Ectodermal cell (in vitro differentiated cells): Measurements from ENCODE around the gene NTHL1.

Source experiments
- H3K27ac ChIP-seq: 2 replicates; pipeline ENCODE4 v1.7.0; 2013; ENCODE audit warnings: mild to moderate bottlenecking, low read depth, low read length; ENCODE audit not compliant: insufficient read depth, poor library complexity, severe bottlenecking
- H3K27me3 ChIP-seq: 2 replicates; pipeline ENCODE4 v1.7.0; 2013; ENCODE audit warnings: mild to moderate bottlenecking, low read length; ENCODE audit not compliant: insufficient read depth, control insufficient read depth, poor library complexity, severe bottlenecking
- H3K36me3 ChIP-seq: one replicate; pipeline ENCODE4 v1.7.0; 2013; ENCODE audit warnings: low read length; ENCODE audit not compliant: control insufficient read depth, insufficient read depth
- H3K4me1 ChIP-seq: one replicate; pipeline ENCODE4 v1.7.0; 2013; ENCODE audit warnings: low read length; ENCODE audit not compliant: control insufficient read depth, insufficient read depth
- H3K4me3 ChIP-seq: 2 replicates; pipeline ENCODE4 v1.7.0; 2013; ENCODE audit warnings: low read depth, low read length, control low read depth; ENCODE audit not compliant: insufficient read depth
- H3K9me3 ChIP-seq: 2 replicates; pipeline ENCODE4 v1.7.0; 2013; ENCODE audit warnings: mild to moderate bottlenecking, low read length, moderate library complexity; ENCODE audit not compliant: control insufficient read depth
- WGBS, 2 experiments: methylation state at CpG; one replicate each; pipeline ENCODE4 v1.1.7; 2013; ENCODE audit warnings: missing lambda C conversion rate in 2 of 2; 5-methylcytosine and 5-hydroxymethylcytosine counted together

NTHL1 gene

DNA sequence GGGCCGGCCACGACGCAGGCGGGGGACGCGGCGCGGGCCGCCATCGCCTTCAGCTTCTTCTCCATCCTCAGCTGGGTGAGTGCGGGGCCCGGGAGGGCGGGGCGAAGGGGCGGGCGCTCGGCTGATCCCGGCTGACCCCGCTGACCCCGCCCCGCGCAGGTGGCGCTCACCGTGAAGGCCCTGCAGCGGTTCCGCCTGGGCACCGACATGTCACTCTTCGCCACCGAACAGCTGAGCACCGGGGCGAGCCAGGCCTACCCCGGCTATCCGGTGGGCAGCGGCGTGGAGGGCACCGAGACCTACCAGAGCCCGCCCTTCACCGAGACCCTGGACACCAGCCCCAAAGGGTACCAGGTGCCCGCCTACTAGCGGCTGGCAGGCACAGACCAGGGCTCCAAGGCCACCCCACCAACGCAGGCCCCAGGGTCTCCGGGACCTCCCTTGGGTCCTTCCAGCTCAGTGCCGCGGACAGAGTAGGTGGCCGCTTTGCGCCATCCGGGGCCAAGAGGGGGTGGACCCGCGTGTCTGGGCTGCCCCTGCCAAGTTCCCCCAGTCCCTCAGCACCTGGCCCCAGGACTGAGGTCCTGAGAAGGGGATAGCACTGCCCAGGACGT is 54.8 kb downstream of the NTHL1 start:
- no peak overlapping the region for H3K27ac ChIP-seq
- no peak overlapping the region for H3K4me3 ChIP-seq
- H3K9me3 ChIP-seq, result no peaks in the 10 kb centered on the region
- peaks cover 49% of the 10 kb centered on the region for H3K27me3 ChIP-seq
- H3K36me3 ChIP-seq, result no peaks in the 10 kb centered on the region
- 84 to 86% methylated on average over 50 of the region's 50 CpGs for WGBS, 2 experiments
- H3K4me1 ChIP-seq, result peaks cover 15% of the 10 kb centered on the region

DNA sequence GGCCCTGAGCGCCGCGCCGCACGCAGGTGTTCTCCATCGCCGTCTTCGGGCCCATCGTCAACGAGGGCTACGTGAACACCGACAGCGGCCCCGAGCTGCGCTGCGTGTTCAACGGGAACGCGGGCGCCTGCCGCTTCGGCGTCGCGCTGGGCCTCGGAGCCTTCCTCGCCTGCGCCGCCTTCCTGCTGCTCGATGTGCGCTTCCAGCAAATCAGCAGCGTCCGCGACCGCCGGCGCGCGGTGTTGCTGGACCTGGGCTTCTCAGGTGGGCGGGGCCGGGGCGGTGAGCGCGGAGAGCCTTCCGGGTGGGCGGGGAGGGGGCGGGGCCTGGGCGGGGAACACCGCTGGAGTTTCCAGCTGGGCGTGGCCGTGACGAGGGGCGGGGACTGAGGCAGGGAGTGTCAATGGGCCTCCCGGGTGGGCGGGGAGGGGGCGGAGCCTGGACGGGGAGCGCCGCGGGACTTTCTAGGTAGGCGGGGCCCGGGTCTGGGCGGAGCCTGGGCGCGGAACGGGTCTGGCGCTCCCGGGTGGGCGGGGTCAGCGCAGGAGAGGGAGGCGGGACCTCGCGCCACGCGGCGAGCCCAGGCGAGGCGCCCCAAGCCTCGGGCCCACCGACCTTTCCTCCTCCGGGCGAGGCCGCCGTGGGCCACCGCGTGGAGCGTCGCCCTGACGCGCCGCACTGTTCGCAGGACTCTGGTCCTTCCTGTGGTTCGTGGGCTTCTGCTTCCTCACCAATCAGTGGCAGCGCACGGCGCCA is 55.5 kb downstream of the NTHL1 start:
- Histone ChIP-seq H3K27ac (no peak overlapping the region), H3K4me3 (peak overlapping the region; percentile 10), H3K36me3 (peaks cover under 1% of the 10 kb centered on the region), H3K9me3 (no peaks in the 10 kb centered on the region), H3K4me1 (peaks cover 15% of the 10 kb centered on the region), H3K27me3 (peaks cover 49% of the 10 kb centered on the region)
- 15 to 16% methylated on average over 96 of the region's 96 CpGs for WGBS, 2 experiments

DNA sequence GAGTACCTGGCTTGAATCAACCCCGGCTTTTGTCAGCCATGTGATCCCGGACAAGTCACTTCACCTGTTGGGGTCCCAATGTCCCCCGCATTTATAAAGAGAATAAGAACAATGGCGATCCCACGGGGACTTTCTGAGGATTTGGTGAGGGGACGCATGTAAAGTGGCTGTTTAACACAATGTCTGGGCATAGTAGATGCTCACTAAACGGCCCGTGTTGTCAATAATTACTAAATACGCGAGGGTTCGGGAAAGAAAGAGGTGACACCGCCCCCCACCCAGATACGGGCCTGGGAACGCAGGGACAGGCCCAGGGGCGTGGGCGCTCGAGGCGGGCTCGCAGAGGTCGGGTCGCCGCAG is 56.1 kb downstream of the NTHL1 start:
- Histone ChIP-seq H3K27ac (no peak overlapping the region), H3K4me3 (peak overlapping the region; percentile 10), H3K27me3 (peaks cover 49% of the 10 kb centered on the region), H3K36me3 (peaks cover 6% of the 10 kb centered on the region), H3K9me3 (no peaks in the 10 kb centered on the region), H3K4me1 (peaks cover 15% of the 10 kb centered on the region)
- 23 to 24% methylated on average over 22 of the region's 22 CpGs for WGBS, 2 experiments

DNA sequence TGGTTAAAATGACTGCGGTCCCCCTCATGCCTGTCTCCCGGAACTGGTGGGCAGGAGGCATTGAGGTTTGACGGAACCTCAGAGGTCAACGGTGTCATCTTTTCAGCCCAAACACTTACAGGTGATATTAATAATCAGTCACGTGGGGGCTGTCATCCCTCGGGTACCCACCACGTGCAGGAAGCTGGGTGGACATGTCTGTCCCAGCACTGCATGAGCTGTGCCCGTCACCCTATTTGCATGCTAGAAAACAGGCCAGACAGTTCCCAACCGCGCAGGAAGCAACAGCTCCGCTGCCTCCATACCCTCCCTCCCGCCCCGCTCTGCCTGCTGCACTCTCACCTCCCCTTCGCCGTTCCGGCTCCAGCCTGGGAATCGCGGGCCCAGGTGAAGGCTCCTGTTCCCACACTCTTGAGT is 56.5 kb downstream of the NTHL1 start:
- WGBS, 2 experiments, result 15% methylated on average over 18 of the region's 18 CpGs
- Histone ChIP-seq H3K9me3 (no peaks in the 10 kb centered on the region), H3K27ac (no peak overlapping the region), H3K36me3 (peaks cover 10% of the 10 kb centered on the region), H3K4me3 (peak overlapping the region; percentile 42), H3K27me3 (peaks cover 49% of the 10 kb centered on the region), H3K4me1 (peaks cover 15% of the 10 kb centered on the region)

DNA sequence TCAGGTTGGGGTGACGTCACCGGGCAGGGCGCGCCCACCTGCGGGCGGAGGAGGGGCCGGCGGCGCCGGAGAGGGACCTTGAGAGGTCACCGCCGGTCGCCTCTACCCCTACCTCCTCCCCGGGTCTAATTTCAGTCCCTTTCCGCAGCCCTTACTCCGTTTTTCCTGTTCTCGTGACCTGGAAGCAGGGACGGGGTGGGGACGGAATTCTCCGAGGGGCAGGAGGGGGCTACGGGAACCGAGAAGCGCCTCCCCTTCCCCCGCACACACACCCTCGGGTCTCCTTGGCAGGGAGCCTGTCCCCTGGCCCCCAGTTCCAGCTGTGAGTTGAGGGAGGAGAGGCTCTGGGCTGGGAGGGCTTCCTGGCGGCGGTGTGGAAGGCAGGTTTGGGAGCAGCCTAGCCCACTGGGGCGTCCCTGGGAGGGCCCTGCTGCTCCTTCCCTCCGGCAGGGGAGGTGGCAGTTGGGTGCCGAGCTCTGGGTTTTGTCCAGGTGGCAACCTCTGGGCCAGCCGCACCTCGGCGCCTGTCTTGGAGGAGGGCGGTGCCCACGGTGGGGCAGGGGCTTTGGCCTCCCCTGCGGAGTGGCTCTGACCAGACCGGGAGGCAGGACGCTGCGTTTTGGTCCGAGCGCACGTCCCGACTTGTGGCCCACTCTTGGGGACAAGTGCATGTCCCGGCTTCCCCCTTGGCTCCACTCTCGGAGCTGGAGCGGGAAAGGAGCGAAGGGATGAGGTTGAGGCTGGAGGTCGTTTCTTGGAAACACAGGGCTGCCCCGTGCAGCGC is 57.1 kb downstream of the NTHL1 start:
- H3K9me3 ChIP-seq, result no peaks in the 10 kb centered on the region
- no peak overlapping the region for H3K27ac ChIP-seq
- H3K36me3 ChIP-seq, result peaks cover 16% of the 10 kb centered on the region
- H3K27me3 ChIP-seq, result peaks cover 49% of the 10 kb centered on the region
- H3K4me1 ChIP-seq, result peaks cover 15% of the 10 kb centered on the region
- peak overlapping the region; percentile 42 for H3K4me3 ChIP-seq
- 2% methylated on average over 50 of the region's 50 CpGs for WGBS, 2 experiments

DNA sequence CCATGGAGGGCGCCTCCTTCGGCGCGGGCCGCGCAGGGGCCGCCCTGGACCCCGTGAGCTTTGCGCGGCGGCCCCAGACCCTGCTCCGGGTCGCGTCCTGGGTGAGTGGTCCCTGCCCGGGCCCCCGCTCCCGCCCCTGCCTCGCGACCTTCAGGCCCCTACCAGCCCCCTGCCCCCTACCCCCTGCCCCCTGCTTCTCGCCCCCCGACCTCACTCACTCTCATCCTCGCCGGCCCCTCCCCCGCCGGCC is 57.6 kb downstream of the NTHL1 start:
- H3K4me3 ChIP-seq, result peak overlapping the region; percentile 42
- peaks cover 15% of the 10 kb centered on the region for H3K4me1 ChIP-seq
- WGBS, 2 experiments, result 0 to 1% methylated on average over 23 to 25 of the region's 25 CpGs
- H3K27ac ChIP-seq, result no peak overlapping the region
- peaks cover 18% of the 10 kb centered on the region for H3K36me3 ChIP-seq
- peaks cover 49% of the 10 kb centered on the region for H3K27me3 ChIP-seq
- no peaks in the 10 kb centered on the region for H3K9me3 ChIP-seq
